ENCODE results near the gene ECI1.

ECI1 gene

DNA sequence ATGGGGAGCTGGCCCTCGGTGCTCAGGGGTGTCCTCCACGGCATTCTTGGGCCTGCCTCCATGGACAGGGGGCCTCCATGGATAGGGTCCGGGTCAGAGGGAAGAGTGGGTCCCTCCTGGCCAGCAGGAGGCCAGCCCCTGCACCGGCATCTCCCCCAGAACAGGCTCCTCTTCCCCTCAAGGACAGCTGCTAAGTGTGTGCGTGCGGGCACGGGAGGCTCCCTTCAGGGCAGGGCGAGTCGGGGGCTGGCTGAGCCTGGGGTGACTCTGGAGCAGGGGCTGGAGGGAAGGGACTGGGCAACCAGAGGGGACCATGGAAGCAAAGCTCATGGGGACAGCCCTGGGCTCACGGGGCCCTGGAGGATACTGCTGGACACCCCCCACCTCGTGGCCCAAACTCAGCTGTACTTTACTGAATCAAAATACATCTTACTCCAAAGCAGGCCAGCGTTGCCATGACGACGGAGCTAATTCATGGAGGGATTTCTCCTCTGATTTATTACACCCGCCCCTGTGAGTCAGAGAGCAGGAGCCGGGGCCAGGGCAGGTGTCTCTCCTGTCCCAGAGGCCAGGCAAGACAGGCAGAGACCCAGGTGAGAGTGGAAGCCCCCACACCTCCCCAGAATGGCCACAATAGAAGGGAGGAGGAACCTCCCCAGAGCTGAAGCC is 57.1 kb downstream of the ECI1 start:
- no peak for DNase-seq

- DNase-seq = no peak
Observed at GRCh38 chr16:2191446-2191706, 60.0 kb downstream of the ECI1 start.

GRCh38 chr16:2190659-2191445 is 60.5 kb downstream of the ECI1 start:
- no peak for DNase-seq

- no peak for DNase-seq
Observed at GRCh38 chr16:2190002-2190658, 61.3 kb downstream of the ECI1 start.
